Neural crest cell (in vitro differentiated cells): Measurements from ENCODE around the gene FZR1. TPM values are rescaled to one million over a fixed set of nuclear protein-coding genes. Genes with fewer than 3 reads are reported as not detected.
"Not testable (repeated sequence)": the region's sequence is repeated elsewhere in the genome, so short reads cannot be mapped to it uniquely, and the experiment has no call there.

ENCODE experiments used
- DNase-seq: peaks from one replicate; pipeline ENCODE4 v3.0.0; 2021; ENCODE audit warnings: low read depth, mixed read lengths, low spot score
- H3K27ac Mint-ChIP-seq: one replicate; pipeline ENCODE4 v1.8.0; 2021; ENCODE audit warnings: mild to moderate bottlenecking, mixed read lengths; ENCODE audit not compliant: unreplicated experiment
- H3K27me3 Mint-ChIP-seq: 2 replicates; pipeline ENCODE4 v1.8.0; 2021; ENCODE audit warnings: low read depth, mild to moderate bottlenecking, mixed read lengths
- H3K36me3 Mint-ChIP-seq: 2 replicates; pipeline ENCODE4 v1.8.0; 2021; ENCODE audit warnings: low read depth, mild to moderate bottlenecking, mixed read lengths
- H3K4me1 Mint-ChIP-seq: 2 replicates; pipeline ENCODE4 v1.8.0; 2021; ENCODE audit warnings: mixed read lengths
- H3K4me3 Mint-ChIP-seq: one replicate; pipeline ENCODE4 v1.8.0; 2021; ENCODE audit warnings: mild to moderate bottlenecking, mixed read lengths
- H3K9me3 Mint-ChIP-seq: 2 replicates; pipeline ENCODE4 v1.8.0; 2021; ENCODE audit warnings: mixed read lengths
- total RNA-seq: library from RNA; stranded (reverse); gene quantifications from 2 replicates; pipeline ENCODE4 v1.2.1, GENCODE V29; 2021
- TF ChIP-seq, protein P1 (sequence below): fragments of 200-600 bp; sonication (generic); conservative IDR thresholded peaks from 2 replicates; pipeline ENCODE4 v1.5.0; 2021; ENCODE audit warnings: antibody characterized with exemption, mild to moderate bottlenecking

The FZR1 gene
- total RNA-seq, 1 donor from 2014 or later = 67.8 TPM

DNA sequence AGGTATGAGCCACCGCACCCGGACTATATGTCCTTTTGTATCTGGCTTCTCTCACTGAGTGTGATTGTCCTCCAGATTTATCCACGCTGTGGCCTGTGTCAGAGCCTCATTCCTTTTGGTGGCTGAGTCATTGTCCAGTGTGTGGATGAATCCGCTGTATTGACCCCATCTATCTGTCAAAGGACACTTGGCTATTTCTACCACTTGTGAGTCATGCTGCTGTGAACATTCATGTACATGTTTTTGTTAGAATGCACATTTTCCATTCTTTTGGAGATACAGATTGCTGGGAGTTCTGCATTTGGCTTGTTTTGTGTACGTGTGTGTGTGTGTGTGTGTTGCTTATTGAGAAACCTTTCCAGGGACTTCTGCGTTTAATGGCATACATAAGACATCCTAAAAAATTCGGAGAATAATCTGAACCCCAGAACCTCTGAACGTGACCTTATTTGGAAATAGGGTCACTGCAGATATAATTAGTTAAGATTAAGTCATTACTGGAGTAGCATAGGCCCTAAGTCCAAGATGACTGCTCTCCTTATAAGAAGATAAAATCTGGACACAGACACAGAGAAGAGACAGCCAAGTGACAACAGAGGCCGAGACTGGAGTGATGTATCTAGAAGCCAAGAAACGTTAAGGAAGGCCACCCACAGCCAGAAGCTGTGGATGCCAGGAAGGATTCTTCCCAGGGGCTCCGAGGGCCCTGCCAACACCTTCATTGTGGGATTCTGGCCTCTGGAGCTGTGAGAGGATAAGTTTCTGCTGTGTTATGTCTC is 74.2 kb downstream of the FZR1 start:
- TF ChIP-seq, protein P1, sequence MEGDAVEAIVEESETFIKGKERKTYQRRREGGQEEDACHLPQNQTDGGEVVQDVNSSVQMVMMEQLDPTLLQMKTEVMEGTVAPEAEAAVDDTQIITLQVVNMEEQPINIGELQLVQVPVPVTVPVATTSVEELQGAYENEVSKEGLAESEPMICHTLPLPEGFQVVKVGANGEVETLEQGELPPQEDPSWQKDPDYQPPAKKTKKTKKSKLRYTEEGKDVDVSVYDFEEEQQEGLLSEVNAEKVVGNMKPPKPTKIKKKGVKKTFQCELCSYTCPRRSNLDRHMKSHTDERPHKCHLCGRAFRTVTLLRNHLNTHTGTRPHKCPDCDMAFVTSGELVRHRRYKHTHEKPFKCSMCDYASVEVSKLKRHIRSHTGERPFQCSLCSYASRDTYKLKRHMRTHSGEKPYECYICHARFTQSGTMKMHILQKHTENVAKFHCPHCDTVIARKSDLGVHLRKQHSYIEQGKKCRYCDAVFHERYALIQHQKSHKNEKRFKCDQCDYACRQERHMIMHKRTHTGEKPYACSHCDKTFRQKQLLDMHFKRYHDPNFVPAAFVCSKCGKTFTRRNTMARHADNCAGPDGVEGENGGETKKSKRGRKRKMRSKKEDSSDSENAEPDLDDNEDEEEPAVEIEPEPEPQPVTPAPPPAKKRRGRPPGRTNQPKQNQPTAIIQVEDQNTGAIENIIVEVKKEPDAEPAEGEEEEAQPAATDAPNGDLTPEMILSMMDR = no peak
- no peak for DNase-seq
- Mint-ChIP-seq H3K4me3 (peak overlapping the region; percentile 50), H3K9me3 (no peaks in the 10 kb centered on the region), H3K27ac (no peak overlapping the region), H3K27me3 (peaks cover 54% of the 10 kb centered on the region), H3K4me1 (peaks cover 7% of the 10 kb centered on the region), H3K36me3 (peaks cover 2% of the 10 kb centered on the region)

DNA sequence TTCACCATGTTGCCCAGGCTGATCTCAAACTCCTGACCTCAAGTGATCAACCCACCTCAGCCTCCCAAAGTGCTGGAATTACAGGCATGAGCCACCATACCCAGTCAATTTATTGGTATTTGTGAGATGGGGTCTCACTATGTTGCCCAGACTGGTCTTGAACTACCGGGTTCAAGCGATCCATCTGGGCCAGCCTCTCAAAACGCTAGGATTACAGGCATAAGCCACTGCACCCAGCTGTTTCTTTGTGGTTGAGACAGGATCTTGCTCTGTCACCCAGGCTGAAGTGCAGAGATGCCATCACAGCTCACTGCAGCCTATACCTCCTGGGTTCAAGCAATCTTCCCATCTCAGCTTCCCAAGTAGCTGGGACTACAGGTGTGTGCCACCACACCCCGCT is 75.7 kb downstream of the FZR1 start:
- peaks cover 56% of the 10 kb centered on the region for H3K27me3 Mint-ChIP-seq
- DNase-seq = not testable (repeated sequence)

DNA sequence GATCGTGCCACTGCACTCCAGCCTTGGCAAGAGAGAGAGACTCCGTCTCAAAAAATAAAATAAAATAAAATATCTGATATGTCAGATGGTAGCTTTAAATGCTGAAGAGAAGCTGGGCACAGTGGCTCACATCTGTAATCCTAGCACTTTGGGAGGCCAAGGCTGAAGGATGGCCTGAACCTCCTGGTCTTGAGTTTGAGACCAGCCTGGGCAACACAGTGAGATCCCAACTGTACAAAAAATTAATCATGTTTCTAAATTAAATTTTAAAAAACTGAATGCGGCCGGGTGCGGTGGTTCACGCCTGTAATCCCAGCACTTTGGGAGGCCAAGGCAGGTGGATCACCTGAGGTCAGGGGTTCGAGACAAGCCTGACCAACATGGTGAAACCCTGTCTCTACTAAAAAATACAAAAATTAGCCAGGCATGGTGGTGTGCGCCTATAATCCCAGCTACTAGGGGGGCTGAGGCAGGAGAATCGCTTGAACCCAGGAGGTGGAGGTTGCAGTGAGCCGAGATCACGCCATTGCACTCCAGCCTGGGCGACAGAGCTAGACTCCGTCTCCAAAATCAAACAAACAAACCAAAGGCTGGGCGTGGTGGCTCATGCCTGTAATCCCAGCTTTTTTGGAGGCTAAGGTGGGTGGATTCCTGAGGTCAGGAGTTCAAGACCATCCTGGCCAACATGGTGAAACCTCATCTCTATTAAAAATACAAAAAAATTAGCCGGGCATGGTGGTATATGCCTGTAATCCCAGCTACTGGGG is 78.1 kb downstream of the FZR1 start:
- H3K4me1 Mint-ChIP-seq, H3K27ac Mint-ChIP-seq, H3K9me3 Mint-ChIP-seq, H3K4me3 Mint-ChIP-seq, H3K36me3 Mint-ChIP-seq, DNase-seq: not testable (repeated sequence)
- H3K27me3 Mint-ChIP-seq = peaks cover 69% of the 10 kb centered on the region

More for the DNA sequence above, 75.7 kb downstream of the FZR1 start:
- H3K36me3 Mint-ChIP-seq, H3K9me3 Mint-ChIP-seq, H3K4me3 Mint-ChIP-seq, H3K4me1 Mint-ChIP-seq, H3K27ac Mint-ChIP-seq: not testable (repeated sequence)

DNA sequence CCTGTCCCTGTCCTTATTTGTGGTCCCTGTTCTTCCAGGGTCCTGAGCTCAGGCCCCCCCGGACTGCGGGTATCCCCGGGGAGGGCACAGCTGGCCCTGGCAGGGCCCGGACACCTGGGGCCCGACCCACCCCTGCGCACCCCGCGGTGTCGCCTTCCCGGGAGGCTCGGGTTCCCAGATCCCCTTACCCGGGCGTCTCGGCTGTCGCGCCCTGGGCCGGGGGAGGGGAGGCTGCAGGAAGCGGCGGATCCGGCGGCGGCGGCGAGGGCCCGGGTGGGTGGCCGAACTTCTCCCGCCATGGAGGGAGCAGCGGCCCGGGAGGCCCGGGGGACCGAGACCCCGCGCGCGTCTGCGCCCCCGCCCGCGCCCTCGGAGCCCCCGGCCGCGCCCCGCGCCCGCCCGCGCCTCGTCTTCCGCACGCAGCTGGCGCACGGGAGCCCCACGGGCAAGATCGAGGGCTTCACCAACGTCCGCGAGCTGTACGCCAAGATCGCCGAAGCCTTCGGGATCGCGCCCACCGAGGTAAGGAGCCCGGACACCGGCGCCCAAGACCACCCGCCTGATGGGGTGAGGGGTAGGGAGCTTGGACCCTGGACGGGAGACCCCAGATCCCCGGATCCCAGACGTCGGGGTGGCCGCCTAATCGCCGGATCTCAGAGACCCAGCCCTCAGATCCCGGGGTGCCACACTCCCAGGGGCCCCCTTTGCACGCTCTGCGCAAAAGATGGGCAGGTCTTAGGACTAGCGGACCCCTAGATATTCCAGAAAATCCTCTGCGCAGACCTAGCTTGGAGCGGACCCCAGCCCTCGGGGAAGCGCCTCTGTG is 79.4 kb downstream of the FZR1 start, which contains the start of gene GIPC3:
Gene GIPC3, plus strand, starts transcription at position 178 of the 826 bp plus-strand sequence. Its CDS starts 120 bp downstream, at position 298.
- DNase-seq = no peak
- TF ChIP-seq, protein P1 = no peak
- H3K36me3 Mint-ChIP-seq = no peaks in the 10 kb centered on the region
- H3K9me3 Mint-ChIP-seq = peaks cover 3% of the 10 kb centered on the region
- H3K4me3 Mint-ChIP-seq = no peak within 1 kb of the TSS
- H3K27ac Mint-ChIP-seq = no peak within 1 kb of the TSS
- peaks cover 62% of the 10 kb centered on the region for H3K27me3 Mint-ChIP-seq
- H3K4me1 Mint-ChIP-seq = no peaks in the 10 kb centered on the region

DNA sequence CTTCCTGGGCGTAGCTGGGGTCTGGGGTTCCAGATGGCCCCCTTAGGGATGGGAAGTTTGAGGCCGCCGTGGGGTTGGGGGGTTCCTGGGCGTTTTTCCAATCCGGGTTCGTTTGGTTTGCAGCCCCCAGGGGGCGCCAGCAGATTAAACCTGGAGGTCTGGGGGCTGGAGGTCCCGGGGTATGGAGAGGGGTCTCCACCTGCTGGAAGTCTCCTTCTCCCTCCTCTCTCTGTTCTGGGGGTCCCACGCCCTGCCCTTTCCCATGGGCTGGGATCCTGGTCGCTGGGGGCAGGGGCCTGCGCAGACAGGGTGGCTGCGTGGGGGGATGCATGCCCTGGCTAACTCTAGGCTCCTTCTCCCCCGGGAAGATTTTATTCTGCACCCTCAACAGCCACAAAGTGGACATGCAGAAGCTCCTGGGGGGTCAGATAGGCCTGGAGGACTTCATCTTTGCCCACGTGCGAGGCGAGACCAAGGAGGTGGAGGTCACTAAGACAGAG is 80.1 kb downstream of the FZR1 start:
- no peak overlapping the region for H3K27ac Mint-ChIP-seq
- H3K9me3 Mint-ChIP-seq = peaks cover 3% of the 10 kb centered on the region
- peaks cover 60% of the 10 kb centered on the region for H3K27me3 Mint-ChIP-seq
- no peak overlapping the region for H3K4me3 Mint-ChIP-seq
- no peaks in the 10 kb centered on the region for H3K4me1 Mint-ChIP-seq
- TF ChIP-seq, protein P1 = peak; percentile 62
- no peaks in the 10 kb centered on the region for H3K36me3 Mint-ChIP-seq
- peak; percentile 44 for DNase-seq

DNA sequence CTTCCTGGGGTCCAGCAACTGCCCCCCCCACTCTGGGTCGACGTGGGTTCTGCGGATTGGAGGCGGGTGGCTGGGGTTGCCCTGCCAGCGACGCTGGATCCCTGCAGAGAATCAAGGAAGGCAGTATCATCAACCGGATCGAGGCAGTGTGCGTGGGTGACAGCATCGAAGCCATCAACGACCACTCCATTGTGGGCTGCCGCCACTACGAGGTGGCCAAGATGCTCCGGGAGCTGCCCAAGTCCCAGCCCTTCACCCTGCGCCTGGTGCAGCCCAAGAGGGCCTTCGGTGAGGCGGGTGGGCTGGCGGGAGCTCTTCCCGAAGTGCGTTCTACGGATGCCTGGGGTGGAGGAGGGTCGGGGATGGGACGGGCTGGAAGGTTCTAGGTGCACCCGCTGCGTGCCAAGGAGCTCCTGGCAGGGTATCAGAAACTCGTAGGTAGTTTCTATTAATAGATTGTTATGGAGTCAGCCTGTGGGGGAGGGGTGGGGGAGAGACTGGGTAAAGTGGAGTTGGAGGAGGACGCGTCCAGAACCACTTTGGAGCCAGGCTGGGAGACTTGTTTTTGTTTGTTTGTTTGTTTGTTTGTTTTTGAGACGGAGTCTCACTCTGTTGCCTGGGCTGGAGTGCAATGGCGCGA is 80.7 kb downstream of the FZR1 start:
- no peak overlapping the region for H3K4me3 Mint-ChIP-seq
- no peak for DNase-seq
- TF ChIP-seq, protein P1 = no peak
- no peaks in the 10 kb centered on the region for H3K4me1 Mint-ChIP-seq
- no peaks in the 10 kb centered on the region for H3K36me3 Mint-ChIP-seq
- H3K27me3 Mint-ChIP-seq = peaks cover 60% of the 10 kb centered on the region
- no peak overlapping the region for H3K27ac Mint-ChIP-seq
- peaks cover 3% of the 10 kb centered on the region for H3K9me3 Mint-ChIP-seq
